ENCODE results near the gene TOM1L1.

Gene TOM1L1

DNA sequence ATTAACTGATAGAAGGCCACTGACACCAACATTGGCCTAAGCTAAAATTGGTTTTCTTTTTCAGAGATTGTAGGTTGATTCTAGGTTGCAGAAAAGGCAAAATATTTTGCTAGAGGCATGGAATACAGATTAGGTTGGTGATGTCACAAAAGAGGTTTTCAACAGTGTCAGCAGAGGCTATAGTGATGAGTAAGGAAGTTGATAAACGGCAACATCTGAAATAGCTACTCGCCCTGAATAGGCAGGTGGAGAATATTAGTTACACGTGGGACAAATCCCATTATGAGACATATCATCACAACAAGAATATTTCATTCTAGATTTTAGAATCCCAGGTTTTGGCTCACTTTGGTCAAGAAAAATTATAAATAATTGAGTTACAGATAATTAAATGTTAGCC is 1.5 kb upstream of the TOM1L1 start:
- DNase-seq: no peak

DNA sequence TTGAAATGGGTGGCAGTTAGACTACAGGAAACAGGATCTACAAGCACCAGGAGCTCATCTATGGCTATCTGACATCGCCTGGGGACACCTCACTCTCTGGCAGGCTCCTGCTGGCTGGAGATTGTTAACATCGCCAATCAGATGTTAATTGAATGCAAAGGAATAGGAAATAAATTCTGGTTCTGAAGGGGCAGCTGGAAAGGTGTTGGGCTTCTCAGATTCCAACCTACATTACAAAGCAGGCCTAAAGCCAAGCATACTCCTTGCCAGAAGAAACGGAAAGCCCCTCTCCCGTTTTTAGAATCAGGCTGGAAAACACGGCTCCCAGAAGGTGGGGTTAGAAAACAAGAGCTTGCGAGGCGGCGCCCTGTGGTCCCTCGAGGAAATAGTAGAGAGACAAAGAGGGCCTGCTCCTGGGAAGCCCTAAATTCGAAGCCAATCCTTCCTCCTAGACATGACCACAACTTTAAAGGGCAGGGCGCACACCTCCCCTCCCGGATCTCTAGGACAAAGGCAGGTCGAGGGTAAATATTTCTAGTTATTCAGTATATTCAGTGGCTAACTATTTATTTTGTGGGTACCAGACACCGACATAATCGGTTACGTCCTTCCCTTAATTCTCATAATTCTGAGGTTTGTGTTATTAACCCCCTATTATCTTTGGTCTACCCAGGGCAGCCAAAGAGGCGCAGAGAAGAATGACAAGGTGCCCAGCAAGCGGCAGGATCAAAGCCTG is 763 bp upstream of the TOM1L1 start:
- DNase-seq: no peak

DNA sequence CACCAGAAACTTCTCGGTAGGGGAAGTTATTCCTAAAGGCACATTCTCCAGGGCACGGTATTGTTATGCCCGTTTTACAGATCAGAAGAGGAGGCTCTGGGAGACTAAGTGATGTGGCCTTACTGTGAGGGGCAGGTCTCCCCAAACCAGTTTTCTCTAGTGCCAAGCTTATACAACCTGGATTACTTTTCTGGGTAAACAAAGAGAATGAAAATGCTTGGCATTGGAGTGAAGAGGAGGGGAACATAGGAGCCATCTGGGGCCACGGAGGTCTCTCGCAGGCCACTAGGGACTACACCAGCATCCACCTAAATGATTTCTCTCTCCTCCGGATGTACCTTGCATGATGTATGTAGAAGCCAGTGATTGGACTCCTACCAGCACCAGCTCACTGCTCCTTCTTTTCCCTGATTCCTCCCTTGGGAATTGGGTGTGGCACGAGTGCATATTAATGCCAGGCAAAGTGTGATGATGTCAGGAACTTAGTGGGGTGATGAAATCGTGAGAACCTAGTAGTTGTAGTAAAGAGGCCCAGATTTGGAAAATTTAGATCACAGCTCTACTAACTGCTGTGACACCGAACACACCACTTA is 674 bp downstream of the TOM1L1 start:
- DNase-seq: no peak

GRCh38 chr17:54902017-54902416 is 1.4 kb downstream of the TOM1L1 start:
- DNase-seq: no peak

DNA sequence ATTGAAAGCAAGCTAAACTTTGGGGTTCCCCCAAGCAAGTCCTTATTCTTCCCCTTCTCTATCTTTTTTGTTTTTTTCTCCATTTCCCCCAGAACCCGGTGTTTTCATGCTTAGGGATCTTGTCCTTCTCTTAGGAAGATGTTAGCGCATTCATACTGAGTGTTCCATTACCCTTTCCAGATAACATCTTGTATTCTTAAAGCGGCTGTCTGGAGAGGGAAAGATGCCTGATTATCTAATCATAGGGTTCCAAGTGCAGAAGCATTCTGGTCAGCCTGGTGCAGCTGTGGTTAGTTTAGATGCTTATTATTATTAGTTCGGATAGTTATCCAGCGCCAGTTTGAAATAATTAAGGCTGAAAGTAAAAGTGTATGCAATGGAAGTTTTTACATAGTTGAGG is 2.0 kb downstream of the TOM1L1 start:
- DNase-seq: no peak

- no peak for DNase-seq
These were observed 2.7 kb downstream of the TOM1L1 start for GRCh38 chr17:54903375-54903774.

GRCh38 chr17:54906683-54907082 is 6.0 kb downstream of the TOM1L1 start:
- no peak for DNase-seq

- no peak for DNase-seq
These were observed 6.7 kb downstream of the TOM1L1 start for GRCh38 chr17:54907376-54907775.

DNA sequence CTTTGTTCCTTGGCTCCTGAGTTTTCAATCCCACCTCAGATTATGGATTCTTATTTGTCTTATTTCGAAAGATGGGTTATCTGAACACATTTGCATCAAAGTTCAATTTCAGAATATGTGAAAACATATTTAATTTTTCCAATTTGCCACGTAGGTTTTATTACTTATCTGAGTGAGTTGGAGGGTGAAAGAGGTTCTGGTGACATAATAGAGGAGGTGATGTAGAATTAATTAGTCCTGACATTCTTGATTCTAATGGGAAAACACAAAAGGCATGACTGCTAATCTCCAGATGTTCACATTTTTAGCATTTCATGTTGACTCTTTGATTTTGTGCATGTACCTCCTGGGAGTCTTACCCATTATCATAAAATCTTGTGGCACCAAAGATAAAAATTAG is 9.1 kb downstream of the TOM1L1 start:
- no peak for DNase-seq

GRCh38 chr17:54916721-54917120 is 16.1 kb downstream of the TOM1L1 start:
- no peak for DNase-seq

DNA sequence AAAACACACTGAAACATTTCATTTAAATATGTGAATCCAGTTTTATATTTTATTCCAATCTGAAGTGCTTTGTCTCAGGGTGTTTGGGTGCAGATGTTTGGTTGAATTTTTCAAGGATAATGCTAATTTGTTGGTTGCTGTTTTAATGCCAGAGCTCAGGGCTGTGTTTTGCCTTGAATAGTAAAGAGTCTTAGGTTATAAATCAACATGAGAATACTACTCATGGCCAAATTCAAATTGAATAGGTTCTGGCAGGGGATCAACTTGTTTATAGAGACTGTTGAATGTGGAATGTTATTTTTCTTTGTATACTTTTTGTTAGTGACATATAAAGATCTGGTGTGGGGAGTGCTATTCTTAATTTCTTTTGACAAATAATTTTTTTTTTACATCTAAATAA is 18.8 kb downstream of the TOM1L1 start:
- DNase-seq: no peak

GRCh38 chr17:54920819-54921218 is 20.2 kb downstream of the TOM1L1 start:
- no peak for DNase-seq

GRCh38 chr17:54924405-54924804 is 23.8 kb downstream of the TOM1L1 start:
- DNase-seq: no peak

DNA sequence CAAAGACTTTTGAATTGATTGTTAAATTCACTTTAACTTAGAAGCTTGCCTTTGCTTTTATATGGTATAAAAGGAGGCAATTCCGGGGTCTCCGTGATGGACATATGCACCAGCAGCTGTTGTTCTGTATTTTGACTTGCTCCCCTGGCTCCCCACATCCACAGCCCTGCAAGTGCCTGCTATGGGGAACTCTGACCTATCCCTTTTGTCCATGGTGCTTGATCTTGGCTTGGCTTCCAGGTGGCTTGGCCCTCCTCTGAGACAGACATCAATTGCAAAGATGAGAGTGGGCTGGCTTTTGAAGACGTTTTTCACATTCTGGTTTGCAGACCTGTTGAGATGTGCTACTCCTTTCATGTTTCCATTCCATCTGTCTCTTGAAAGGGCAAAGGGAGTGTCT is 26.9 kb downstream of the TOM1L1 start:
- DNase-seq: no peak

DNA sequence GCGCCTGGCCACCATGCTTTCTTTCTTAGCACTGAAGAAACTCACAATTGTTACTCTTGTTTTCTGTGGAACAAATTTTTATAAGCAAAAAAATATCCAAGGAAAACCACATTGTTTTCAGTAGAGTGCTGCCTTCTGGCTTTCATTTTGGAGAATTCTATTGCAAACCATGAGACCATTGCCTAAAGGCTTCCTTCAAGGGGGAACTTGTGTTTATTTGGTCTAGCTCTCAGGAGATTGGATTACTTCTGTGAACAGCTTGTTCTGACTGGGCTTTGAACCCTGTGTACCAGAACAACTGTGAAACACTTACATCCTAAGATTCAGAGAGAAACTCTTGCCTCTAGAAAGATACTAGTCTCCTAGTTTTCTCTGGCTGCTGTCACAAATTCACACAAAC is 32.1 kb downstream of the TOM1L1 start:
- no peak for DNase-seq

DNA sequence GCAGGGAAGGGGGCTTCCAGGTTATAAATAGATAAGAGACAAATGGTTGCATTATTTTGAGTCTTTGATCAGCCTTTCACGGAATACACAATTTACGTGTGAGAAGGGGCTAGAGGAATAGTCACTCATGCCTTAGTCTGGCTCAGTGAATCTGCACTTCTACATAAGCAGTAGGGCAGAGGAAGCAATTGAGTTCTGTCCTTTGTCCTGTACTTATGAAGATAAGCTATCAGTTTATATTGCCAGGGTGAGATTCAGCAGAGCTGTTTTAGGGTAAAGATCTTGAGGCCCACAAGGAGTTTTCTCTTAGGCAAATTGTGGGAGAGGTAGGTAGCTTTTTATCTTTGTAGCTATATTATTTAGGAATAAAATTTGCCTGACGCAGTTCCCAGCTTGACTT is 33.3 kb downstream of the TOM1L1 start:
- DNase-seq: no peak

DNA sequence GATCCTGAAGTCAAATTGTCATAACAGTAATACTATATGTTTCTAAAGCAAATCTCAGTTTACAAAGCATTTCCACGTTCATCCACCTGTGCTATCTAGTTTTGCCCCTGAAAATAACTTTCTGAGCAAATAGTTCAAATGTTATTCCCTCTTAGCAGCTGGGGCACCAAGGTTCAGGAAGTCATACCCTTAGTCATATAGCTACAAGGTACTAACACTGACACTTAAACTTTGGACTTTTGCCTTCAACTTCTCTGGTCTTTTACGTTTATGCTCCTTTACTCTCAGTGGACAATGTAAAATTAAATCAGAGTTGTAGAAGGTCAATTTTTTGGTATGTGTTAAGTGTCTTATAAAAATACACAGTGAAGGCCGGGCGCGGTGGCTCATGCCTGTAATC is 34.8 kb downstream of the TOM1L1 start:
- DNase-seq: no peak

DNA sequence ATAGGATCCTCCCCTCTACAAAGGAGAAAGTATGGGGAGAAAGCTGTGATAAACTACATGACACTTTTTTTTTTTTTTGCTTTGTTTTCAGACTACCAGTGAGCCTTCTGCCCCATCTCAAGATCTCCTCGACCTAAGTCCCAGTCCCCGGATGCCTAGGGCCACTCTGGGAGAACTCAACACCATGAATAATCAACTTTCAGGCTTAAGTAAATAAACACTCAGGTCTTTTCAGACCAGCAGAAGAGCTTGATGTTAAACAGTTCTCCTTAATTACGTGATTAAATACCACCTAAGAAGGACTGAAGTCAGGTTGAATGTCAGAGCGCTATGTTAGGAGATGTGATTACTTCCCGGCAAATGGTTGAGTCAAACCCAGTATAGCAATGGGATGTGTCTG is 36.4 kb downstream of the TOM1L1 start:
- DNase-seq: no peak

GRCh38 chr17:54937426-54937825 is 36.8 kb downstream of the TOM1L1 start:
- no peak for DNase-seq

GRCh38 chr17:54941285-54941684 is 40.6 kb downstream of the TOM1L1 start:
- no peak for DNase-seq

GRCh38 chr17:54944796-54945195 is 44.1 kb downstream of the TOM1L1 start:
- no peak for DNase-seq

DNA sequence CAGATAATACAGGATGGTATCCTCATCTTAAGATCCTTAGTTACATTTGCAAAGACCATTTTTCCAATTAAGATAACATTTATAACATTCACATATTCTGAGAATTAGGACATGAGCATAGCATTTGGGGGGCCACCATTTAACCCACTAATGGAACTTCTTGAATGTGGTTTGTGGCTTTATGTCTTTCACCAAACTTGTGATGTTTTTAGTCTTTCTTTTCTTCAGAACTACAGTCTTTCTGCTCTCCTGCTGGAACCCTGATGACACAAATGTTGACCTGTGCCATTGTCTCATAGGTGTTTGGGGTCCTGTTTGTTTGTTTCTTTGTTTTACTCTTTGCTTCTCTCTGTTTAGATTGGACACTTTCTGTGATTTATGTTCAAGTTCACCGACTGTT is 44.6 kb downstream of the TOM1L1 start:
- DNase-seq: no peak

DNA sequence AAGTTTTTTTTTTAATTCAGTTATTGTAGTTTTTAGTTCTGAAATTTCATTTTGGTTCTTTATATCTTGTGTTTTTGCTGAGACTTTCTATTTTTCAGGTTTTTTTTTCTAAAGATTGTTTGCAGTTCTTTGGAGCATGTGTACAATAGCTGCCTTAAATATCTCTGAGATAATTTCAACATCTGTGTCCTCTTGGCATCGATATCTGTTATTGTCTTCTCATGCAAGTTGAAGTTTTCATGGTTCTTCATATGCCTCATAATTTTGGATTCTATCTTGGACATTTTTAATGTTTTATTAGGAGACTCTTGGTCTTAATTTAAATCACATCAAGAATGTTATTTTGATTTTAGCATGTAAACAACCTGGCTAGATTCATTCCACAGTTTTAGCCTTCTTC is 45.0 kb downstream of the TOM1L1 start:
- no peak for DNase-seq

DNA sequence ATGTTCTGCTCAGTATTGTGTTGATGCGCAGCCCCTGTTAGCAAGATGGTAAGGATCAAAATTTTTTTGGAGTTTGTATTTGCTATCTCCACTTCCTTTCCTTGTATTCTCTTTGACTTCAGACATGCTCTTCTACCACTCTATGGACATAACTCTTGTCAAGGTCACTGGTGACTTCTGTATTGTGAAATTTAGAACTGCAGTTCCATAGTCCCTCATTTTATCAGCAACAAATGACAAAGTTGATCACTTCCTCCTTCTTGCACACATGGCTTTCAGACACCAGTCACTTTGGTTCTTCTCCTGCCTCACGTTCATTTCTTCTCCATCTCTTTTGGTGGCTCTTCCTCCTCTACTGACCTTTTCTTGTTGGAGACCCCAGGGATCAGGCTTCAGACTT is 46.7 kb downstream of the TOM1L1 start:
- no peak for DNase-seq

GRCh38 chr17:54948380-54948779 is 47.7 kb downstream of the TOM1L1 start:
- DNase-seq: no peak

Data from CD4-positive, alpha-beta T cell treated with Interleukin-6 for 4 hours (primary cell).